ENCODE data around the gene SERPINB12. TPM values are rescaled to one million over a fixed set of nuclear protein-coding genes. Genes with fewer than 3 reads are reported as not detected.

The SERPINB12 gene
- total and polyA plus RNA-seq, 2 of the 4 experiments (the other 2 are of a cell fraction), result not detected

DNA sequence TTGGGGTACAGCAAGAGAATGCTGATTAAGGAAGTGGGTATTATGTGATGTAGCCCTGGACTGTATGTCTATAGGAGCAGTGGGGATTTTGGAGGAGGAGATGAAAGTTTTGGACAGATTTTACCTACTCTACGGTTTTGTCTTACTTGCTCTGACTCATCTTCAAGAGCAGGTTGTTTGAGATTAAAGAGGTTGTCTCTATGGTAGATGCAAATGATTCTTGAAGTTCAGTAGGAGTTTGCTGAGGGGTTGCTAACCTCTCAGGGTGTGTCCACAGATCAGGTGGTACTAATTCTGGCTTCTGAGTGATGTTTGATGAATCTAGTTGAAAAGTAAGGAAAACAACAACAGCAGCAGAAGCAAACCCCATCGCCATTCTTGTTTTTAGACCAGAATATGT, 9.7 kb upstream of the SERPINB12 start:
- H3K56ac ChIP-seq (ENCODE audit: extremely low read depth, insufficient read depth, low read length), result no peak overlapping the region
- H3K4me2 ChIP-seq (ENCODE audit: low read depth, low read length), result no peak overlapping the region
- H3K9me1 ChIP-seq (ENCODE audit: insufficient read depth, low read length), result no peaks in the 10 kb centered on the region
- DNase-seq (no peak), ATAC-seq (ENCODE audit: low read depth) (no peak)
- no peak overlapping the region for H3K27ac ChIP-seq (ENCODE audit: insufficient read depth, low read length)
- no peak overlapping the region for H3K4me3 ChIP-seq (ENCODE audit: insufficient read depth, low read depth, low read length)
- H3K36me3 ChIP-seq (ENCODE audit: control insufficient read depth, insufficient read depth, low read length), result no peaks in the 10 kb centered on the region
- ChIA-PET CTCF (no interaction called here), POLR2A (ENCODE audit: unreplicated experiment) (no interaction called here)
- H2BK120ac ChIP-seq (ENCODE audit: low read depth, low read length), result no peak overlapping the region
- no peaks in the 10 kb centered on the region for H3K4me1 ChIP-seq (ENCODE audit: control insufficient read depth, insufficient read depth, low read length)
- dilution Hi-C loops (cut with HindIII; ENCODE audit: low sequenced_read_pairs, unreplicated experiment) (no loop called here), intact Hi-C loops (cut with micrococcal nuclease) (no loop called here), in situ Hi-C loops (cut with MboI; ENCODE audit: low sequenced_read_pairs) (no loop called here)
- H4K91ac ChIP-seq (ENCODE audit: insufficient read depth, low read depth, low read length), result no peak overlapping the region
- no peak overlapping the region for H2BK20ac ChIP-seq (ENCODE audit: low read depth, low read length)
- no TSS peak for BruUV-seq (replicated peaks)
- no peak overlapping the region for H2BK15ac ChIP-seq (ENCODE audit: low read depth, low read length)
- H2AFZ ChIP-seq (replicated peaks; ENCODE audit: low read length, poor library complexity), result no peak overlapping the region
- WGBS, 2 experiments (ENCODE audit: extremely low coverage in 2 of 2, insufficient read length in 1 of 2), result no CpG with 5 or more reads among the region's 2 CpGs
- no peak overlapping the region for H2BK5ac ChIP-seq (ENCODE audit: low read depth, low read length, poor library complexity, severe bottlenecking)
- H3K4ac ChIP-seq (ENCODE audit: low read depth, low read length), result no peak overlapping the region
- H2AK9ac ChIP-seq (replicated peaks; ENCODE audit: low read depth, low read length, poor library complexity), result no peak overlapping the region
- no peak overlapping the region for H4K8ac ChIP-seq (ENCODE audit: low read depth in 2 of 2, low read length in 2 of 2)
- no peaks in the 10 kb centered on the region for H3K79me1 ChIP-seq (ENCODE audit: low read depth in 1 of 2, low read length in 2 of 2)
- H3K9ac ChIP-seq (ENCODE audit: low read depth, low read length), result no peak overlapping the region
- no peak overlapping the region for H3K18ac ChIP-seq (ENCODE audit: low read depth, low read length)
- peaks cover 2% of the 10 kb centered on the region; the same call in 1 of the 2 replicates for H3K9me3 ChIP-seq (ENCODE audit: control insufficient read depth, insufficient read depth, low read length)
- no peak overlapping the region for H3K23ac ChIP-seq (ENCODE audit: low read depth, low read length)
- no peak overlapping the region for H2AK5ac ChIP-seq (ENCODE audit: low read depth, low read length)
- no peak overlapping the region for H3K14ac ChIP-seq (replicated peaks; ENCODE audit: low read depth, low read length)
- no peak for TF ChIP-seq POLR2A (IDR thresholded peaks at IDR 0.05; ENCODE audit: low read depth, low read length)
- no peak for TF ChIP-seq FOS (IDR thresholded peaks at IDR 0.05; ENCODE audit: low read depth, low read length)
- TF ChIP-seq RAD21 (IDR thresholded peaks at IDR 0.05; ENCODE audit: low read length), result no peak
- H3K27me3 ChIP-seq (ENCODE audit: control insufficient read depth, insufficient read depth, low read length), result peaks cover 4% of the 10 kb centered on the region; the same call in 1 of the 2 replicates
- H4K20me1 ChIP-seq (ENCODE audit: insufficient read depth, low read length), result no peaks in the 10 kb centered on the region
- no peak overlapping the region for H4K5ac ChIP-seq (ENCODE audit: low read depth, low read length)

All from IMR-90 (cell line).